ENCODE measurements around the gene PBX4.

GRCh38 chr19:19538061-19538784 is 80.3 kb downstream of the PBX4 start, which contains the start of gene CILP2:
- TF ChIP-seq CTCF (IDR thresholded peaks at IDR 0.05; ENCODE audit: insufficient read depth, low read length, poor library complexity, severe bottlenecking) (no peak), EZH2phosphoT487 (conservative IDR thresholded peaks at IDR 0.05; ENCODE audit: low read length) (no peak)
